Left ventricle myocardium superior (tissue), 1 donor: ENCODE results near the gene LMF1. TPM values are rescaled to one million over a fixed set of nuclear protein-coding genes. Genes with fewer than 3 reads are reported as not detected.

Experiments
- ATAC-seq: fragments of 200-7000 bp; cut with Tn5 transposase; one replicate; pipeline ENCODE4 v1.9.1; 2020; ENCODE audit warnings: mild to moderate bottlenecking, moderate library complexity
- DNase-seq: peaks from one replicate; pipeline ENCODE4 v3.0.0-alpha.2; 2020
- intact Hi-C: fragments of 100-400 bp; cut with micrococcal nuclease; formaldehyde crosslinking; loops from one replicate; pipeline ENCODE4 v1.11.0; 2022
- total RNA-seq: library from RNA; stranded (reverse); fragmentation: NEBNext Ultra II Directional; extraction: Animal tissue kit (Norgen Biotek cat#: 25700); gene quantifications from one replicate; pipeline ENCODE4 v1.2.1, GENCODE V29; 2021
- donor health status: DM: no; HTN: yes; CAD: no; lungs with severe emphysema.

Gene LMF1
- total RNA-seq, 1 donor from 2014 or later: 6.0 TPM

DNA sequence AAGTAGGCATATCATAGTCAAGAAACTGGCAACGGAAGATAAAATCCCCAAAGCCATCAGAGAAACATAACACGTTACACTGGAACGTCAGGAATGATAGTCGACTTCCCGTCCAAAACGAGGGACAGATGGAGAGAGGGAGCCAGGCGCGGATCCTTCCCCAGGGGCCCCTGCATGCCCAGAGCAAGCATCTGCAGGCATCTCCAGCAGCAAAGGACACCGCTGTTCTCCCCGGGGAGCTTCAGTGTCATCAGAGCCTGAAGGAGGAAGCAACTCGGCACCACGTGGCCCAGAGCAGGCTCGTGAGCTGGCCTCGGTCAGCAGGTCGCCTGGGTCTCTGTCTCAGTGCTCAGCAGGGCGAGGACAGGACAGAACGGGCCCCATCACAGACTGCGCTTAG is 50.1 kb downstream of the LMF1 start:
- intact Hi-C loops: no loop called here
- peak; percentile 51 for DNase-seq
- peak; percentile 46 for ATAC-seq

DNA sequence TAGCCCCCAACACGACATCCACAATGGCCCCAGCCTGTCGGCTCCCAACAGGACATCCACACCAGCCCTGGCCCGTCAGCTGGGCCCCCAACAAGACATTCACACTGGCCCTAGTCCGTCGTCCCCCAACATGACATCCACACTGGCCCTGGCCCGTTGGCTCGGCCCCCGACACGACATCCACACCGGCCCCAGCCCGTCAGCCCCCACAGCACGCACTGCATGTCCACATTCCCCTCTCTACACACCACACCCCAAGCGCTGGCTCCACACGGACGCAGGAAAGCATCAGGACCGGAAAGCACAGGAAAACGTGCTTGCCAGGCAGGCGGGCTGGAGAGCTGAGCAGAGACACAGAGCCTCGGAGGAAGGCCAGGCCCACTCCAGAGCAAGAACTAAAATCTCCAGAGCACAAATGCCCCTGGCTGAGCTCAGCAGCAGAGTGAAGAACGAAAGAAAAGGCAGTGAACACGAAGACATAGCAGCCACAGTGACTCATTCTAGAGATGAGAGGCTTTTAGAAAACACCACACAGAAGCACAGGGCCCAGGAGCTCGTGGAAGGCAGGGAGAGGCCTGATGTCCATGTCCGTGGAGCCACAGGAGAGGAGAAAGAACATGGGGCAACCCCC is 50.6 kb downstream of the LMF1 start:
- DNase-seq: peak; percentile 63
- intact Hi-C loops: no loop called here

DNA sequence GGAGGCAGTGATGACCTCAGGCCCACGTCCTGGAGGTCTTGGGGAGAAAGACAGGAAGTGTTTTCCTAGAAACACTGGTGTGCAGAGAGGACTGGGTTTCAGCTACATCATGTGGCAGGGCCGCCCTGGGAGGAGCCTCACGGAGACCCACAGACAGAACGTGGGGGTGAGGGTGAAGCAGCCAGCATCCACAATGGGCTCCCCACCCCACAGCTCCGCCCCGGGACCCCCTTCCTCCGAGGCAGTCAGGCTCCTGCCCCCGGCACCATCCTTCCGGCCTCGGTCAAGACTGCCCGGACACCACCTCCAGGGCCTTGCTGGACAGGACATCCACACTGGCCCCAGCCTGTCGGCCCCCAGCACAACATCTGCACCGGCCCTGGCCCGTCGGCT is 51.1 kb downstream of the LMF1 start:
- intact Hi-C loops: no loop called here
- DNase-seq (no peak), ATAC-seq (no peak)

More for the DNA sequence above, 50.6 kb downstream of the LMF1 start:
- peak; percentile 77 for ATAC-seq

DNA sequence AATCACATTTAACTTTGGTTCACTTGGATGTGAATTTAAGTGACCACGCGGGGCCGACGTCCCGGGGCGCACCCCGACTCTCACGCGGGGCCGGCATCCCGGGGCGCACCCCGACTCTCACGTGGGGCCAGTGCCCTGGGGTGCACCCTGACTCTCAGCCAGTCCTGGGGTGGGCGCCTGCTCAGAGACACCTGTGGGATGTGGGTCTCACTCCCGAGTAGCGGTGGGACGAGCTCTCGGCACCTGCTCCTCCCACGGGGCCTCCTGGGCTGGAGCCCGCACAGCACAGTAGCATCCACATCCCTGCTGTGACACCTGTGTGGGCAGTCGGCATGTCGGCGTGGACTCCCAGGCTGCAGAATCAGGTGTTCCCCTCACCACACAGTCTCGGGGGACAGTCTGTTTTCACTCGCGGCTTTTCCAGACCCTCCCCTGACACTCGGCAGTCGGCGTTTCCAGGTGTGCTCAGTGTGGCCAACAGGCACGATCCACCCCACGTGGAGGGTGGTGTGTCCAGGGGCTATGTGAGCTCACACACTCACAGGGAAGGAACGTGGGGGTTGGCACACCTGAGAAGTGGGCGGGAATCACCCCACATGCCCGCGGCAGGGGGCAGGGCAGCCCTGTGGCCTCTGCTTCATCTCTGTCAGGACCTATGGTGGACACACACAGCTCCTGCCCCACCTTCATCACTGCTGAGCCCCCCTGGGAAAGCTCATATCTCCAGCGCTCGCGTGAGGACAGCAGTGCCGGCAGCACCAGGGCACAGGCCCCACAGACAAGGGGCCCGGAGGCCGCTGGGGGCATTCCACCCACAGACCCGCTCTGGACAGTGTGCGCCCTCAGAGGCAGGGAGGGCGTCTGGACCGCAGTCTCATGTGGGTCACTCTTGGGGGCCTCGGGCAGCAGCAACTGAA is 51.8 kb downstream of the LMF1 start:
- intact Hi-C loops: no loop called here
- peak; percentile 25 for DNase-seq

DNA sequence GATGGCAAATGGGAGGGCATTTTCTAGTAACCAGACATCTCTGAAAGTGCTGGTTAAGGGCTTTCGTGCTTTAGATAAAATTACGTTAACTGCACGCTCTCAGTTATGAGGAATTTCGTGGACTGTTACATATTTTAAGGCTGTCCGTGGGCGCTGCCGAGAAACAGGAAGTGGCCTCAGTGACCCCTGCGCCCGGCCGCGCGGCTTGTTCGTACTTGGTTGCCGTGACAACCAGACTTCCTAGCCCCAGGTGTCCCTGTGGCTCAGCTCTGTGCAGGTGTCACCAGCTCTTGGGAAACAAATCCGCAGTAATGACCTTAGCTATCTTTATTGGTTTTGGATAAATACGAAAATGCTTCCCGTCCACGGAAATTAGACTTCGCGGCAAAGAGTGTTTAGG is 52.7 kb downstream of the LMF1 start:
- no peak for DNase-seq

More for the DNA sequence above, 51.8 kb downstream of the LMF1 start:
- ATAC-seq: no peak

DNA sequence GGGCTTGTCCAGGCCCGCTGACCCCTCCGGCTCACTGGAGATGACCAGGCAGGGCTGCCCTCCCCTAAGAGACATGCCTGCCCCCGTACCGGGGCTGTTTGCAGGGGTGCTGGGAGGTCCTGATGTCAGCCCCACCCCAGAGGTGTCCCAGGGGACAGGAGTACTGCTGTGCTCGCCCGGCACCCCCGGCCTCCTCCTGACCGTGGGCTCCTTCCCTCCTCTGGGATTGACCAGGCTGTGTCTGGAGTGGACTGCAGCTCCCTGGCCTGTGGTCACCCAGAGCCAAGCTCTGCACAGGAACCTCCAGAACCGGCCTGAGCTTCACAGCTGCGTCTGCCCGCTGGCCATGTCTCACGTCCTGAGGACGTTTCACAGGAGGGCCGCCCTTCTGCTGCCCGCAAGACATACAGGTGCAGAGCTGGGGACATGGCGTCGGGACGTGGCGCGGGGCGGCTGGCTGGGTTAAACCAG is 53.2 kb downstream of the LMF1 start:
- DNase-seq (no peak), ATAC-seq (no peak)
- intact Hi-C loops: no loop called here

More for the DNA sequence above, 52.7 kb downstream of the LMF1 start:
- no peak for ATAC-seq
- intact Hi-C loops: no loop called here

DNA sequence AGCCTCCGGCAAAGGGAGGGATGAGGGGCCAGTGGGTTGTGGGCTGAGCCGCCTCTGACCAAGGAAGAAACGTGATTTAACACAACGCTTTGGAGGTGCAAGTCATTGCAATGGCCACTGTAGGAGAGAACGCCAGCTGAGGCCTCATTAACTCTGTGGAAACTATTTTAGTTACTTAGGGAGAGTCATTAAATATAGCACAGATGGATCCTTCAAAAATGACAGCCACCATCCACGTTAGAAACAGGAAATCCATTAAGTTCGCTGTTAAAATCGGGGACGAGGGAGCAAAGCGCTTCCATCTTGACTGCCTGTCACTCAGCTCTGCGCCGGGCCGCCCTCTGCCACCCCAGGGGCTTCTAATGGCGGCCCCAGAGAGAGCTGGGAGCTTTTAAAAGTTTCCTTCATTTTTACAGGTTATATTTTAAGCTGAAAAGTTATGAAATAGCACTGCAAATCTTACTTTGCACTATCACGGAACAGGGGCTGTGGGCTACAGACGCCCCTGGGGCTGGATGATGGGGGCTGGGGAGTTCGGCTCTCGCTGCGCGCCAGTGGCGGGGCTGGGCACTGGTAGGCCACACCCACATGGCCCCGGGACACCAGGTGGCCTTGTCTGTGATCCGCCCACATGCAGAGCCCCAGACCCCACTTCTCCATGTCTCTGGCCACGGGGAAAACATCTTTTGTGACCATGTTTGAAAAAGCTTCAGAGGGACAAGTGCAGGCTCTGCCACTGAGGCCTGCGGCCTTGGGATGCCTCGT is 54.6 kb downstream of the LMF1 start:
- intact Hi-C loops: no loop called here
- no peak for DNase-seq
- no peak for ATAC-seq

DNA sequence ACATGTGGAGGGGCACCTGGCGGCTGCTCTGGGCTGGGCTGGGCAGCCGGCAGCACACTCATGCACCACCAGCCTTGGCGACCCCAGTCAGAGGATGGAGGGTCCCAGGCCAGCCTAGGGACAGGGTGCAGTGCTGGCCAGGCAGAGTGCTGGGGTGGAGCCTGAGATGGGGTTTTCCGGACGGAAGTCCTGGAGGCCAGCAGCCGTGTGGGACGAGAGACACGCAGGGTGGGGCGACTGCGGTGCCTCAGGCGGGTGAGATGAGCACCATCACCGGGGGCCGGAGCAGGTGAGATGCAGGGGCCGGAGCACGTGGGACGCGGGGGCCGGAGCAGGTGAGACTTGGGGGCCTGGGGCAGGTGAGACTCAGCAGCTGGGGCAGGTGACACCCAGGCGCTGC is 55.2 kb downstream of the LMF1 start:
- DNase-seq (no peak), ATAC-seq (no peak)
- intact Hi-C loops: no loop called here

DNA sequence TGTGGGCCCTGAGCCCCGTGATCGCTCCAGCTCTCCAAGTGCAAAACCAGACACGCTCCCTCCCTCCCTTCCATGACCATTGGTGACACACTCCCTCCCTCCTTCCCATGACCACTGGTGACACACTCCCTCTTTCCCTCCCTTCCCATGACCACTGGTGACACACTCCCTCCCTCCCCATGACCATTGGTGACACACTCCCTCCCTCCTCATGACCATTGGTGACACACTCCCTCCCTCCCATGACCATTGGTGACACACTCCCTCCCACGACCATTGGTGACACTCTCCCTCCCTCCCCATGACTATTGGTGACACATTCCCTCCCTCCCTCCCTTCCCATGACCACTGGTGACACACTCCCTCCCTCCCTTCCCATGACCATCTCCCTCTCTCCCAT is 56.3 kb downstream of the LMF1 start:
- intact Hi-C loops: no loop called here
- no peak for DNase-seq
- peak; percentile 40 for ATAC-seq

DNA sequence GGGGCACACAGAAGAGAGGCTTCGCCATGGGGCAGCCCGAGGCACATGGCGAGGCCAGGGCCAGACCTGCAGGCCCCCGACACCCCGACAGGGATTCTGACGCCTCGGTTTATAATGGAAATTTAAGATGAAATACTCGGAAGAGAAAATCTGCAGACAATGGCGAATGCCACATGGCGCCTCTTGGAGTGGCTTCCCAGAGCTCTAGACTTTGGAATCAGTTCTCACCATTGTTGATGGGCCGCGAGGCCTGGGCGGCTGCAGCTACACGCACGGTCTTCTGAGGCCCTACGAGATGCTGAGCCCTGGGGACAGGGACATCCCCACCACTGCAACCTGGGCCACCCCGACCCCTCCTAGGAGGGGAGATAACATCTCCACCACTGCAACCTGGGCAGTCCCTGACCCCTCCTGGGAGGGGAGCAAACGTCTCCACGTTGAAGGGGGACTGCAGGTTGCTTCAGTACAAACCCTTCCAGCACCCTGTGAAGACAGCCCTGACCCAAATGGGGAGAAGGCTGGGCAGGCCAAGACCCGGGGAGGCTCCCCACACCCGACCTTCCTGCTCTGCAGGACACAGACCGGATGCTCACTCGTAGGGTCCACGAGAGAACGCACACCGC is 56.9 kb downstream of the LMF1 start:
- no peak for DNase-seq
- ATAC-seq: no peak

DNA sequence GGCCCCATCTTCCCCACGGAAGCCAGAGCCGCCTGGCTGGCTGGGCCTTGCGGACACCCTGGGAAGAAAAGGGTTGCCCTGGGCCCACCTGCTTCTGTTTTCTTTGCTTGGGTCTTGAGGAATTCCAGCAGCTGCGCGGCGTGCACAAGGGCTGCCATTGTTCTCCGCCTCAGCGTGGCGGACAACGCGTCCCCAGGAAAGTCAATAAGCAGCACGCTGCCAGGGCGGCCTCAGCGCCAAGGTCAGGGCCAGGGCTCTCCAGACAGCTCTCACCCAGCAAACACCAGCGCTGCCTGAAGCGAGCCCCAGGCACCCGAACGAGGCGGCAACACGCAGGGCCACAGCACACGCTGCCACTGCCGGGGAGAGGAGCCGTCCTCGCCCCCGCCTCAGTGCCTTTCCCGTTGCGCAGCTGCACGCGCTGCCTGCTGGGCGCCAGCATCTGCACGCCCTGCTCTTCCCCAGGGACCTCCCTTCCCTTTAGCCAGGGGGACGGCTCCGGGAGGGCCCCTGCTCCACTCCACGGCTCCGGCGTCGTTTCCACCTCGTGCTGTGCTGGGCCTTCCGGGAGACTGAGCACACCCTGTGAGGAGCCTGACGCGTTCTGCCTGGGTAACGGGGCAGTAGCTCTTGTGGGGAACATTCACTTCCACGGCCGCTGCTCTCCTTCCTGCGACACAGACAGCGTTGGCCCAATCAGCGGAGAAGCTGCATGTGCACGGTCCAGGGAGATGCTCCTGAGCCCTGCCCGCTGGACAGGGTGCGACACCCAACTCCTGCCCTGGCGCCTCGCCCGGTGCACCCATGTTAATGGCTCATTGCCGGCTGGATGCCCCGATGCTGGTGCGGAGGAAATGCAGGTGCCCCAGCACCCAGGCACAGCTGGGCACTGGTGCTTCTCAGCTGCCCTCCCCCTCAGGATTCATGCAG is 57.8 kb downstream of the LMF1 start:
- DNase-seq: no peak
- intact Hi-C loops: no loop called here
- peak; percentile 29 for ATAC-seq

More for the DNA sequence above, 56.9 kb downstream of the LMF1 start:
- intact Hi-C loops: no loop called here

DNA sequence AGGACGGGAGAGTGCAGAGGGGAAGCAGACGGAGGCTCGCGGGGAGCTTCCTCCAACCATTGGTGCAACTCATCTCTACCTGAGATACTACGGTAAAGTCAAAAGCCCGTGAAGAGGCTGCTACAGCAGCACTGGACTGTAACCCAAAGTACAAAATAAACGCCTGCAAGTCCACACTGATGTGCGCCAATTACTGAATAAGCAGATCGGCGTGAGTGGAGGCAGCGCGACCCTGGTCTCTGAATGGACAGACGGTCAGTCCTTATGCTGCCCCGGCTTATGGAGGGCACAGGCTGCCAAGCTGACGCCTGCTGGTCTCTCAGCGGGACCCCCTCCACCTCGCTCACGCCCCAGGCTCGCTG is 58.5 kb downstream of the LMF1 start:
- intact Hi-C loops: no loop called here
- DNase-seq: no peak
- ATAC-seq: no peak

DNA sequence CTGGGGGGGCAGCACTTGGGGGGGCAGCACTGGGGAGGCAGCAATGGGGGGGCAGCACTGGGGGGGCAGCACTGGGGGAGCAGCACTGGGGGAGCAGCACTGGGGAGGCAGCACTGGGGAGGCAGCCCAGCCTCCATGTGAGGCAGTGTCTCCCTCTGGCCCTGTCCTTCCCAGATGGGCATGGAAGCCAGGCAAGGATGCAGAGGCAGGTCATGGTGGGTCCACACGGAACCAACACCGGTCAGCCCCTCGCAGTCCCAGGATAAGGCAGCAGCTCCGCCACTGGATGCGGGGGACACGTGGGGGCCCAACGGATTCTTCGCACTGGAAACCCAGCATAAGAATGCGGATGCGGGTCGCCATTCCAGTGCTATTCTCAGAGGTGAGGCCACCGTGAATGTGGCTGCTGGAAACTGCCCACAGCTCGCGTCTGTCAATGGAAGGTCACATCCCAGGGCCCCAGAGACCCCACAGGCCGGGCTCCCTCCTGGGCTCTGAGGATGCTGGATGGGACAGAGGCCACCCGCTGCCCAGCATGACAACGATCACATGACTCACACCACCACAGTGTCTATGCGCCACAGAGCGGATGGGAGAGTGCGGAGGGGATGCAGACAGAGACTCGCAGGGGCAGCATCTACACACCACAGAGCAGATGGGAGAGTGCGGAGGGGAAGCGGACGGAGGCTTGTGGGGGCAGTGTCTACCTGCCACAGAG is 59.0 kb downstream of the LMF1 start:
- ATAC-seq (no peak), DNase-seq (no peak)
- intact Hi-C loops: no loop called here

DNA sequence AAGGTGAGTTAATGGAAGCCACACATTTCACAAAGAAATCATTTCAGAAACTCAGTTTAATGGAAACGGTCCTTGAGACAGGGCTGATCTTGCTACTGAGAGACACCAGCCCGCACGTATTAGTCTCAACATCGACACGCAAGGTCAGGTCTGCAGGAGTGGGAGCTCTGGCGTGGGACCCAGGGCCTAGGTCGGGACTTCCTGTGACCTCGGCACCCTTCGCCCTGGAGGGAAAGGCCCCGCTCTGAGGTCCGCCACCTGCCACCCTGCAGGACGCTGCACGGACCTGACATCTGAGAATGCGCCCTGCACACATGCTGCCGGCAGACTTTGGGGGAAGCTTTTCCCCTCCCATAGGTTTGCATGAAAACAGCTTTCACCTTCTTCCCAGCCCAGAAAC is 59.7 kb downstream of the LMF1 start:
- no peak for ATAC-seq
- intact Hi-C loops: no loop called here
- no peak for DNase-seq

DNA sequence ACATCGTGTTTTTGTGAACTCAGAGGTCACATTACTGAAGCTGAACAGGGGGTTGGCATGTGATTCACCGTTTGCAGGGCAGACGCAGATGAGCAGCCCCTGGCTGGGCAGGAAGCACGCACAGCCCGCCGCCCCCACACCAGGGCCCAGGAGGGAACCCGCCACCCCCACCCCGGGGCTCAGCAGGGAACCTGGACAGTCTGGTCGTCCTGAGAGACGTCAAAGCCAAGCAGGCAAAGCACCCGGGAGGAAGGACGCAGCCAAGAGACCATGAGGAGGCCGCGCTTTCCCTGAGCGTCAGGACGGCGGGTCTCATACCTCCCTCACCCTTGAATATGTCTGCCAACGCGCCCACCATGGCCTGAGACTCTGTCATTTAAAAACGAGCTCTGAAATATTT is 60.6 kb downstream of the LMF1 start:
- DNase-seq (no peak), ATAC-seq (no peak)
- intact Hi-C loops: no loop called here

DNA sequence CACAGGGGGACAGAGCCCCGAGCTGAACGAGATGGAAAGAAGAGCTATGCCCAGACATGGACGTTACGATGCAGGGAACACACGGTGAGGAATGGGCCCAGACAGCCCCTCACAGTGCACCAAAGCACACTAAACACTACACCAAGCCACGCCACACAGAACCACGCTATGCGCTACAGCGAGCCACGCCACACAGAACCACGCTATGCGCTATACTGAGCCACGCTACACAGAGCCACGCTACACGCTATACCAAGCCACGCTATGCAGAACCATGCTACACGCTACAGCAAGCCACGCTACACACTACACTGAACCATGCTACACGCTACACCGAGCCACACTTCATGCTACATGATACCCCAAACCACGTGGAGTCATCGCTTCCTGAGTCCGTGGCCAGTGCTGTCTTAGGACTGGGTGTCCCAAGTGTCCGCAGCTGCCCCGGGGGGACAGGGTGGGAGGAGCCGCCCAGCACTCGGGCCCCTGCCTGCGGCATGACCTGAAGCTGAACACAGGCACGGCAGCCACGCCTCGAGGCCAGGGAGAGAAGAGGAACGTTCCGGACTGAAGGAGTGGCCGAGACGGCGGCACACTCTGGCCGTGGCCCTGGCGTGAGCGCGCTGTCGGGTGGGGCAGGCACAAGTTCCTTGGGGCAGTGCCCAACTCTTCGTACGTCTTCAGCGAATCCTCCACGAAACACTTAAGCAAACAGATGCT is 61.3 kb downstream of the LMF1 start:
- peak; percentile 15 for DNase-seq
- ATAC-seq: no peak
- intact Hi-C loops: no loop called here

DNA sequence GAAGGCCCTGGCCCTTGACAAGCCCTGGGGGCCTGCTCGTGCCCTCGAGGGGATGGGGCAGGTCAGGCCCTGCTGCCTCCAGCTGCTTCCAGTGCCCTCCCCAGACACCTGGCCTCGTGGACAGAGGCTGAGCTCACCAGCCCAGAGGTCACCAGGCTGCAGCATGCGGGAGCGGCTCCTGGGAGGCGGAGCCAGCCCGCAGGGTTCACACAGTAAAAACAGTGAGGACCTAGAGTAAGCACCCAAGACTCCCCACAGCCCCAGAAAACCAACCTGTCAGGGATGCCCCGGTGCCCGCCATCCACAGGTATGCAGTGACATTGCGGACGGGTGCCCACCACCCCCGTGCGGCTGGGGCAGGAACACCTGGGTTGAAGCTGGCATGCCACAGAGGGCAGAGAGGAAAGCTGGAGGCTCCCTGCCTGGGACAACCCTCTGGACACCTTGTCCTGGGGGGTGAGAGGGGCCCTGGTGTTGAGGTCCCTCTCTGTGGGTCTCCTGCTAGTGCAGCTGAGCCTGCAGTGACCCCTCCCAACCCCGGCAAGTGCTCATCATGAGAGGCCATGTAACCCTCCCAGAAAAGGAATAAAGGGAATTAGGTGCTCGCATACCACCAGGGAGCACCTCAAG is 62.1 kb downstream of the LMF1 start:
- DNase-seq (peak; percentile 23), ATAC-seq (no peak)

More for the DNA sequence above, 62.1 kb downstream of the LMF1 start:
- intact Hi-C loops: no loop called here
